HepG2 (cell line): ENCODE results near the gene LCN2.

Experiments
- CEBPB ChIP-seq: IDR thresholded peaks from 2 replicates; pipeline ENCODE4 v1.6.1; 2011; ENCODE audit warnings: low read depth, low read length, improper control_type of control experiment, borderline replicate concordance
- EP300 ChIP-seq, 3 experiments: sonication (generic) in 1 of 3; formaldehyde crosslinking in 1 of 3; IDR thresholded peaks; 2 replicates each; pipeline versions ENCODE4 v1.5.1 to v1.6.1; 2011 to 2020; ENCODE audit warnings: low read depth in 2 of 3, low read length in 2 of 3, borderline replicate concordance in 1 of 3, improper control_type of control experiment in 1 of 3, mild to moderate bottlenecking in 1 of 3, missing genetic modification reagents in 1 of 3, moderate library complexity in 1 of 3
- FOSL2 ChIP-seq: sonication (generic); formaldehyde crosslinking; IDR thresholded peaks from 2 replicates; pipeline ENCODE4 v1.4.0; 2020; ENCODE audit warnings: missing genetic modification reagents
- HOMEZ ChIP-seq: IDR thresholded peaks from 2 replicates; pipeline ENCODE4 v1.6.1; 2016; ENCODE audit warnings: low read depth
- POLR2A ChIP-seq, 2 experiments: IDR thresholded peaks; 2 replicates each; pipeline ENCODE4 v1.6.1; 2011; ENCODE audit warnings: low read depth in 2 of 2, low read length in 2 of 2, mild to moderate bottlenecking in 1 of 2, moderate library complexity in 1 of 2; ENCODE audit not compliant: insufficient read depth in 1 of 2
- SIN3A ChIP-seq: IDR thresholded peaks from 2 replicates; pipeline ENCODE4 v1.6.1; 2011; ENCODE audit warnings: low read depth, mild to moderate bottlenecking, control low read depth, low read length, borderline replicate concordance
- ZNF776 ChIP-seq: sonication (generic); formaldehyde crosslinking; IDR thresholded peaks from 2 replicates; pipeline ENCODE4 v1.4.0; 2020; ENCODE audit warnings: mild to moderate bottlenecking, missing genetic modification reagents

GRCh38 chr9:128164307-128164885 is 15.1 kb downstream of the LCN2 start:
- TF ChIP-seq EP300 (IDR thresholded peaks at IDR 0.05; ENCODE audit: low read depth in 2 of 2, low read length in 2 of 2) (no peak), EP300 (CRISPR knock-in tag; IDR thresholded peaks at IDR 0.05; ENCODE audit: borderline replicate concordance) (no peak), ZNF776 (CRISPR knock-in tag) (no peak), POLR2A (IDR thresholded peaks at IDR 0.05; ENCODE audit: insufficient read depth in 1 of 2, low read depth in 2 of 2, low read length in 2 of 2) (no peak), CEBPB (no peak), SIN3A (no peak), FOSL2 (no peak), HOMEZ (CRISPR knock-in tag) (no peak)
